ENCODE data around the gene RFC4. TPM values are rescaled to one million over a fixed set of nuclear protein-coding genes. Genes with fewer than 3 reads are reported as not detected.

Gene RFC4
- total and polyA plus RNA-seq, 2 of the 4 experiments (the other 2 are of a cell fraction): 19.5 to 27.9 TPM

- in situ Hi-C loops (cut with MboI; ENCODE audit: low sequenced_read_pairs): no loop called here
Measured at GRCh38 chr3:186784820-186785494, 21.3 kb downstream of the RFC4 start.

More at GRCh38 chr3:186784820-186785494, 21.3 kb downstream of the RFC4 start:
- peak overlapping the region; percentile 60 for H3K56ac ChIP-seq (ENCODE audit: extremely low read depth, insufficient read depth, low read length)
- H2BK15ac ChIP-seq (ENCODE audit: low read depth, low read length): no peak overlapping the region
- no peaks in the 10 kb centered on the region for H3K27me3 ChIP-seq (ENCODE audit: control insufficient read depth, insufficient read depth, low read length)
- H3K27ac ChIP-seq (ENCODE audit: insufficient read depth, low read length): no peak overlapping the region
- H4K20me1 ChIP-seq (ENCODE audit: insufficient read depth, low read length): peaks cover 63% of the 10 kb centered on the region
- H3K79me1 ChIP-seq (ENCODE audit: low read depth in 1 of 2, low read length in 2 of 2): peaks cover 4 to 34% of the 10 kb centered on the region in 2 experiments
- H3K4me1 ChIP-seq (ENCODE audit: control insufficient read depth, insufficient read depth, low read length): no peaks in the 10 kb centered on the region; the same call in 1 of the 2 replicates
- no peak overlapping the region for H3K4ac ChIP-seq (ENCODE audit: low read depth, low read length)
- H4K8ac ChIP-seq (ENCODE audit: low read depth in 2 of 2, low read length in 2 of 2): no peak overlapping the region
- H4K91ac ChIP-seq (ENCODE audit: insufficient read depth, low read depth, low read length): no peak overlapping the region
- H2AK9ac ChIP-seq (replicated peaks; ENCODE audit: low read depth, low read length, poor library complexity): no peak overlapping the region
- 0% methylated on average over 3 of the region's 7 CpGs; no CpG with 5 or more reads in 1 of the 2 experiments for WGBS, 2 experiments (ENCODE audit: extremely low coverage in 2 of 2, insufficient read length in 1 of 2)
- H3K9me1 ChIP-seq (ENCODE audit: insufficient read depth, low read length): no peaks in the 10 kb centered on the region
- ATAC-seq (ENCODE audit: low read depth) (no peak), DNase-seq (no peak)
- H3K9ac ChIP-seq (ENCODE audit: low read depth, low read length): peak overlapping the region; percentile 98
- H2BK20ac ChIP-seq (ENCODE audit: low read depth, low read length): no peak overlapping the region
- H3K18ac ChIP-seq (ENCODE audit: low read depth, low read length): no peak overlapping the region
- H3K9me3 ChIP-seq (ENCODE audit: control insufficient read depth, insufficient read depth, low read length): no peaks in the 10 kb centered on the region
- H2AFZ ChIP-seq (replicated peaks; ENCODE audit: low read length, poor library complexity): no peak overlapping the region
- ChIA-PET POLR2A (ENCODE audit: unreplicated experiment) (no interaction called here), CTCF (interaction anchor here (1.1 to 1.2 kb wide), 2 partner anchors 36 to 170 kb away, joined by 3 to 5 read pairs; no protein-coding TSS in a partner anchor)
- H4K5ac ChIP-seq (ENCODE audit: low read depth, low read length): no peak overlapping the region
- H3K4me3 ChIP-seq (ENCODE audit: insufficient read depth, low read depth, low read length): peak overlapping the region; percentile 80
- H2AK5ac ChIP-seq (ENCODE audit: low read depth, low read length): no peak overlapping the region
- TF ChIP-seq BHLHE40 (IDR thresholded peaks at IDR 0.05; ENCODE audit: low read depth, low read length): no peak
- TF ChIP-seq CEBPB (IDR thresholded peaks at IDR 0.05; ENCODE audit: low read depth, low read length): peak; percentile 54; the same call in 1 of the 2 replicates
- no peak for TF ChIP-seq USF2 (IDR thresholded peaks at IDR 0.05; ENCODE audit: low read depth, low read length)
- intact Hi-C loops (cut with micrococcal nuclease): loop anchor here (1.0 to 10.0 kb wide), 3 partner anchors 170 to 680 kb away; partner anchors contain the start of genes DNAJB11 and ETV5
- peak overlapping the region; percentile 25 for H3K14ac ChIP-seq (replicated peaks; ENCODE audit: low read depth, low read length)
- BruUV-seq (replicated peaks): TSS peak; percentile 23
- H3K4me2 ChIP-seq (ENCODE audit: low read depth, low read length): peak overlapping the region; percentile 93
- H2BK5ac ChIP-seq (ENCODE audit: low read depth, low read length, poor library complexity, severe bottlenecking): peak overlapping the region; percentile 25
- no peak overlapping the region for H2BK120ac ChIP-seq (ENCODE audit: low read depth, low read length)
- H3K36me3 ChIP-seq (ENCODE audit: control insufficient read depth, insufficient read depth, low read length): peaks cover 46% of the 10 kb centered on the region
- dilution Hi-C loops (cut with HindIII; ENCODE audit: low sequenced_read_pairs, unreplicated experiment): no loop called here
- peak overlapping the region; percentile 89 for H3K23ac ChIP-seq (ENCODE audit: low read depth, low read length)
